GM19035 (cell line): ENCODE measurements around the gene KRTAP19-1.

Experiments used
- ATAC-seq: cut with Tn5 transposase; IDR thresholded peaks from one replicate; pipeline ENCODE4 v1.9.1; 2021; ENCODE audit not compliant: unreplicated experiment

The KRTAP19-1 gene

GRCh38 chr21:30430170-30430655 lies 50.0 kb downstream of the KRTAP19-1 start, which contains the start of gene KRTAP13-4:
KRTAP13-4 (plus strand) TSS chr21:30430220; CDS start chr21:30430276, 56 bp downstream.
- ATAC-seq: no peak
